ENCODE data around the gene SLC6A20. TPM values are rescaled to one million over a fixed set of nuclear protein-coding genes. Genes with fewer than 3 reads are reported as not detected.
A peak's percentile ranks its signal among the peaks of the same experiment; 100 is the strongest.

The SLC6A20 gene
- total RNA-seq, 1 donor from 2014 or later, result not detected

DNA sequence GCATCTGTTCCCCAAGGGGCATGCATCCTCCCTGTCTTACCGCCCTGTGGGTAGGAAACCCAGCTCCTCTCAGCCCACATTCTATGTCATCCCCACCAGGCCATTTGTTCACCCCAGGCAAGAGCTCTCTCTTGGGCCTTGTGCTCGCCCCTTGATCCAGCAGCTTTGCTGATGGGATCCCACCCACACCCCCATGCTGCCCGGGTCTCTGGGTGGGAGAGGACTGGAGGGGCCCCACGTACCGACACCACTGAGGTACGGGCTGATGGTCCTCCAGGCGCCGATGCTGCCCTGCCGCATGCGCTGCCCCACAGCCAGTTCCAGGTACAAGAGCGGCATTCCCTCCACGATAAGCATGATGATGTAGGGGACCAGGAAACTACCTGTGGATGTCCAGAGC, 14.5 kb downstream of the SLC6A20 start:
- TF ChIP-seq, protein P1, sequence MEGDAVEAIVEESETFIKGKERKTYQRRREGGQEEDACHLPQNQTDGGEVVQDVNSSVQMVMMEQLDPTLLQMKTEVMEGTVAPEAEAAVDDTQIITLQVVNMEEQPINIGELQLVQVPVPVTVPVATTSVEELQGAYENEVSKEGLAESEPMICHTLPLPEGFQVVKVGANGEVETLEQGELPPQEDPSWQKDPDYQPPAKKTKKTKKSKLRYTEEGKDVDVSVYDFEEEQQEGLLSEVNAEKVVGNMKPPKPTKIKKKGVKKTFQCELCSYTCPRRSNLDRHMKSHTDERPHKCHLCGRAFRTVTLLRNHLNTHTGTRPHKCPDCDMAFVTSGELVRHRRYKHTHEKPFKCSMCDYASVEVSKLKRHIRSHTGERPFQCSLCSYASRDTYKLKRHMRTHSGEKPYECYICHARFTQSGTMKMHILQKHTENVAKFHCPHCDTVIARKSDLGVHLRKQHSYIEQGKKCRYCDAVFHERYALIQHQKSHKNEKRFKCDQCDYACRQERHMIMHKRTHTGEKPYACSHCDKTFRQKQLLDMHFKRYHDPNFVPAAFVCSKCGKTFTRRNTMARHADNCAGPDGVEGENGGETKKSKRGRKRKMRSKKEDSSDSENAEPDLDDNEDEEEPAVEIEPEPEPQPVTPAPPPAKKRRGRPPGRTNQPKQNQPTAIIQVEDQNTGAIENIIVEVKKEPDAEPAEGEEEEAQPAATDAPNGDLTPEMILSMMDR (IDR thresholded peaks at IDR 0.05; ENCODE audit: insufficient read depth, low read length, severe bottlenecking), result no peak
- Histone ChIP-seq H3K27me3 (ENCODE audit: control insufficient read depth, insufficient read depth, low read length) (peaks cover 8% of the 10 kb centered on the region), H3K36me3 (ENCODE audit: control insufficient read depth, insufficient read depth, low read length) (no peaks in the 10 kb centered on the region), H3K4me3 (ENCODE audit: low read depth, low read length) (no peak overlapping the region)
- FAIRE-seq, result no peak
- no peak for DNase-seq (ENCODE audit: low read depth)

DNA sequence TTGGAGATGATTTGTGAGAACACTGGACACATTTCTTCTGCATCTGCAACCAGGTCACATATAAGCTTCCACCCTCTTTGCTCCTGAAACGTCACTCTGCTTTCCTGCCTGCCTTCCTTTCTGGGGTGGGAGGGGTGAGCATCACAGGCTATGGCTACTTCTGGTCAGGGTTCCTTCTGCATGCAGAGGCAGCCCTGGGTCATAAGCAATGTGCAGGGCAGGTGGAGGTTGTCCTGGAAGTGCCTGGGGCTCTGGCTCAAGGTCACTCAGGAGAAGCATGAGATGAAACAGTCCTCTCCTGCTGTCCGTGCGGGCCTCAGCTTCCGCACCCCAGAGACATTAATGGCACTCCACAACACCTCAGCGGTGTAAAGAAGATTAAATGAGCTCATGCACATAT, 15.1 kb downstream of the SLC6A20 start:
- TF ChIP-seq, protein P1 (IDR thresholded peaks at IDR 0.05; ENCODE audit: insufficient read depth, low read length, severe bottlenecking), result no peak
- peaks cover 9% of the 10 kb centered on the region for H3K27me3 ChIP-seq (ENCODE audit: control insufficient read depth, insufficient read depth, low read length)
- no peak for FAIRE-seq
- no peaks in the 10 kb centered on the region for H3K36me3 ChIP-seq (ENCODE audit: control insufficient read depth, insufficient read depth, low read length)
- DNase-seq (ENCODE audit: low read depth), result no peak
- no peak overlapping the region for H3K4me3 ChIP-seq (ENCODE audit: low read depth, low read length)

DNA sequence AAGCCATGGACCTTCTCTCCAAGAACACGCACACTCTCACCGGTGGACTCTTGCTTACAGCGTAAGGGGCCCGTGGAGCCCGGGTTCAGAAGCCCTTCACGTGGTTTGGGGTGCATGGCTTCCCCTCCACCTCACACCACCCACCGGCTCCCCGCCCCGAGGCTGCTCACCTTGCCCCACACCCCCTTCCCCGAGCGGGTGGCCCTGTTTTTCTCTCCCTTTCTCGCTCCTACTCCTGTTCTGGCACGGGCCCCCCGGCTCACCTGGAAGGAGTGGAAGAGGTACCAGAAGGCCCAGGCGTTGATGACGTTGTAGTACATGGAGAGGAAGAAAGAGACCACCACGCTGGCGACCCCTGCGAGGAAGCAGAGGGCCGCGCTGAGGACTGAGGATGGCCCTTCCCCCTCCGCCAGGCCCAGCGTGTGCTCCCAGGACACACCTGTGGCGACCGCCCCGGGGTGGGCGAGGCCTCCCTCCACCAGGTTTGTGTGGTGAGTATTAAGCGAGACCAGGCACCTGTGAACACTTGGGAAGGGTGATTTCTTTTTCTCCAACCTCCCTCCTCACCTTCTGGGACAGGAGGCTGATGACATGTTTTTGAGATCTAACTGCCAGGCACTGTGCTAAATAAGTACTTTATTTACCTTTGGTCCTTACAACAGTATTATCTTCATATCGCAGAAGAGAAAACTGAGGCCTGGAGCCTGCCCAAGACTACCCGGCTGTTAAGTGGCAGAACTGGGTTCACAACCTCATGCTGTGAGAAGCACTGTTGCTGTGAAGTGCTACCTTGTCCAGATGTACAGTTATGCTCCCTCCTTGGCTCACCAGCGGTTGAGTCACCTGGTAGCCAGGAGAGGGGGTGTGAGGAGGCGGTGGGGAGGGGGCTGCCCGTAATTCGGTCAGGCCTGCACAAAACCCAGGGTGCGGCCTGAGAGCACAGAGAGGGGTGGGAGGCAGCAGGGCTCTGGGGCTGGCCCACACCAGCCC, 16.3 kb downstream of the SLC6A20 start:
- TF ChIP-seq, protein P1 (IDR thresholded peaks at IDR 0.05; ENCODE audit: insufficient read depth, low read length, severe bottlenecking), result no peak
- H3K36me3 ChIP-seq (ENCODE audit: control insufficient read depth, insufficient read depth, low read length), result no peaks in the 10 kb centered on the region
- DNase-seq (ENCODE audit: low read depth) (no peak), FAIRE-seq (no peak)
- H3K27me3 ChIP-seq (ENCODE audit: control insufficient read depth, insufficient read depth, low read length), result peaks cover 13% of the 10 kb centered on the region
- no peak overlapping the region for H3K4me3 ChIP-seq (ENCODE audit: low read depth, low read length)

DNA sequence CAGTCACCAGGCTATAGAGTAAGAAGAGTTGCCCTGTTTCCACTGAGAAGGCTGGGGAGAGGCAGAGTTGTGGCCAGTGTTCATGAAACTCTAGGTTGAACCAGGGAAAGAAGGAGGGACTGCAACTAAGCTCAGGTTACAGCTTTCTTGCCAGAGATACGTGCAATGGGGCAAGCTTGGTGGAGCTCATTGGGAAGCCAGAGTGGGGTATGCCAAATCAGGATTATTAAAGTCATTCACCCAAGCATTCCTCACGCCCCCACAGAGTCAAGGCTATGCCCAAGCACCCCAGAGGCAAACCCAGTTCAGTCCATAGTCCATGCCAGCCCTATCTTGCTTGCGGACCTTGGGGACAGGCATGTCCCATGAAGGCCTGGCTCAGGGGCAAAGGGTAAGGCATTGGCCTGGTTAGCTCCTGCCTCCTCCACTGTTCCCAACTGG, 17.6 kb downstream of the SLC6A20 start:
- DNase-seq (ENCODE audit: low read depth), result no peak
- H3K36me3 ChIP-seq (ENCODE audit: control insufficient read depth, insufficient read depth, low read length), result no peaks in the 10 kb centered on the region
- TF ChIP-seq, protein P1 (IDR thresholded peaks at IDR 0.05; ENCODE audit: insufficient read depth, low read length, severe bottlenecking), result no peak
- FAIRE-seq, result peak; percentile 32
- no peak overlapping the region for H3K4me3 ChIP-seq (ENCODE audit: low read depth, low read length)
- H3K27me3 ChIP-seq (ENCODE audit: control insufficient read depth, insufficient read depth, low read length), result peaks cover 16% of the 10 kb centered on the region

DNA sequence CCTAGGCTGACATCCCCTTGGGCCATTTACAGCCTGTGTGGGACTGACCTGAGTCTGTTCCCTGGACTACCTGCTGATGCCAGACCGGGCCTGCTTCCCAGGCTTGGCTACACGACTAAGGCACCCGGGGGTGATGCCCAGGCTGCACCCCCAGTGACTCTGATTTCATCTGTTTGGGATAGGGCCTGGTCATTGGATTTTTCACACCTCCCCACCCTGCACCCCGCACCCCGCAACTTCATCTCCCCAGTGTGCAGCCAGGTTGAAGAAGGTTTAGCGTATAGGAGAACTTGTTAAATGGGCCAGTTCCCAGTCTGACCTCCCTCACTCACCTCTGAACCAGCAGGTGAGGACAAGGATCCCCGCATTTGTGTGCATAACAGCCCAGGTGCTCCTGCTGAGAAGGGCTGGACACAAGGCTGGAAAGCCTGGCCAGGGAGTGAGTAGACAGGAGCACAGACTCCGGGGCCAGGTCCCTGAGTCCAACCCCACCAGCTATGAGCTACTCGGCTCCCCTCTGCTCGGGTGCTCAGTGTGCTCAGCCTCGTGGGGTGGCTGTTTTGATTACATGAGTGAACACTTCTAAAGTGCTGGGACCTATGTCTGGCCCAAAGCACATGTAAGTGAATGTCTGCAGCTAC, 18.5 kb downstream of the SLC6A20 start:
- no peak for DNase-seq (ENCODE audit: low read depth)
- FAIRE-seq, result no peak

More for the DNA sequence above, 18.5 kb downstream of the SLC6A20 start:
- Histone ChIP-seq H3K27me3 (ENCODE audit: control insufficient read depth, insufficient read depth, low read length) (peaks cover 16% of the 10 kb centered on the region), H3K36me3 (ENCODE audit: control insufficient read depth, insufficient read depth, low read length) (no peaks in the 10 kb centered on the region), H3K4me3 (ENCODE audit: low read depth, low read length) (no peak overlapping the region)
- TF ChIP-seq, protein P1 (IDR thresholded peaks at IDR 0.05; ENCODE audit: insufficient read depth, low read length, severe bottlenecking), result no peak

Data from bronchial epithelial cell (primary cell).